SW480 (cell line): ENCODE measurements around the gene ARHGAP40.

Source experiments
- DNase-seq: peaks from one replicate; pipeline ENCODE4 v3.0.0-alpha.2; 2016; ENCODE audit warnings: low spot score

ARHGAP40 gene

GRCh38 chr20:38601216-38602184 lies at the start of gene ARHGAP40:
ARHGAP40 (plus strand) TSS chr20:38601809.
- DNase-seq: peak; percentile 77

- DNase-seq: no peak
Observed at GRCh38 chr20:38554986-38555385, 46.6 kb upstream of the ARHGAP40 start.

- no peak for DNase-seq
Observed at GRCh38 chr20:38555395-38555794, 46.2 kb upstream of the ARHGAP40 start.

- no peak for DNase-seq
Observed at GRCh38 chr20:38557174-38557573, 44.4 kb upstream of the ARHGAP40 start.

- no peak for DNase-seq
Observed at GRCh38 chr20:38558596-38559360, 42.8 kb upstream of the ARHGAP40 start.

- no peak for DNase-seq
Observed at GRCh38 chr20:38559764-38560163, 41.8 kb upstream of the ARHGAP40 start.

- DNase-seq: no peak
Observed at GRCh38 chr20:38563802-38564431, 37.7 kb upstream of the ARHGAP40 start.

GRCh38 chr20:38564680-38565079 lies 36.9 kb upstream of the ARHGAP40 start:
- DNase-seq: no peak

GRCh38 chr20:38566036-38566598 lies 35.5 kb upstream of the ARHGAP40 start:
- no peak for DNase-seq

GRCh38 chr20:38569747-38570525 lies 31.7 kb upstream of the ARHGAP40 start:
- DNase-seq: no peak

- DNase-seq: no peak
Observed at GRCh38 chr20:38573413-38573812, 28.2 kb upstream of the ARHGAP40 start.

- no peak for DNase-seq
Observed at GRCh38 chr20:38579219-38579910, 22.2 kb upstream of the ARHGAP40 start.

- no peak for DNase-seq
Observed at GRCh38 chr20:38579921-38580320, 21.7 kb upstream of the ARHGAP40 start.

GRCh38 chr20:38581013-38581412 lies 20.6 kb upstream of the ARHGAP40 start, which contains the start of gene ADIG:
ADIG (plus strand) TSS chr20:38581197; CDS start chr20:38581251, 54 bp downstream.
- DNase-seq: peak; percentile 54

- no peak for DNase-seq
Observed at GRCh38 chr20:38581830-38582358, 19.7 kb upstream of the ARHGAP40 start.

GRCh38 chr20:38583306-38583705 lies 18.3 kb upstream of the ARHGAP40 start:
- DNase-seq: no peak

GRCh38 chr20:38584099-38584763 lies 17.4 kb upstream of the ARHGAP40 start:
- no peak for DNase-seq

- DNase-seq: no peak
Observed at GRCh38 chr20:38585404-38586180, 16.0 kb upstream of the ARHGAP40 start.

- DNase-seq: no peak
Observed at GRCh38 chr20:38586181-38586525, 15.5 kb upstream of the ARHGAP40 start.
